Keratinocyte (primary cell): ENCODE data around the gene STX12. TPM values are rescaled to one million over a fixed set of nuclear protein-coding genes. Genes with fewer than 3 reads are reported as not detected.

ENCODE experiments used
- DNase-seq: peaks from one replicate; pipeline ENCODE4 v3.0.0-alpha.2; 2011; ENCODE audit warnings: low read depth, missing footprints, low spot score
- FAIRE-seq: peaks from 2 replicates; lab custom pipeline; 2011; peaks lifted over from hg19 to GRCh38; lab: Jason Lieb, UNC
- H2AFZ ChIP-seq: 2 replicates; pipeline ENCODE4 v1.6.0; 2012; ENCODE audit warnings: low read length, control low read depth, inconsistent platforms; ENCODE audit not compliant: control insufficient read depth
- H3K27ac ChIP-seq: 2 replicates; pipeline ENCODE4 v1.5.1; 2011; ENCODE audit warnings: low read length; ENCODE audit not compliant: control insufficient read depth, insufficient read depth
- H3K27me3 ChIP-seq: 3 replicates; pipeline ENCODE4 v1.6.0; 2011; ENCODE audit warnings: low read length; ENCODE audit not compliant: control insufficient read depth, insufficient read depth; ENCODE audit errors: extremely low read depth
- H3K36me3 ChIP-seq, 2 experiments: 2 replicates in 1 of 2; 3 replicates in 1 of 2; pipeline ENCODE4 v1.5.1; 2011; ENCODE audit warnings: low read length in 2 of 2, mild to moderate bottlenecking in 1 of 2; ENCODE audit not compliant: control insufficient read depth in 2 of 2, insufficient read depth in 2 of 2; ENCODE audit errors: extremely low read depth in 1 of 2
- H3K4me1 ChIP-seq: 3 replicates; pipeline ENCODE4 v1.5.1; 2011; ENCODE audit warnings: low read length; ENCODE audit not compliant: control insufficient read depth, insufficient read depth; ENCODE audit errors: extremely low read depth
- H3K4me2 ChIP-seq: 3 replicates; pipeline ENCODE4 v1.6.0; 2011; ENCODE audit warnings: low read depth, low read length; ENCODE audit not compliant: control insufficient read depth, insufficient read depth; ENCODE audit errors: extremely low read depth
- H3K4me3 ChIP-seq, 3 experiments: fragments of 200-600 bp in 1 of 3; sonication (generic) in 1 of 3; 2 replicates in 2 of 3; 3 replicates in 1 of 3; pipeline ENCODE4 v1.5.1; 2011 to 2016; ENCODE audit warnings: low read length in 3 of 3, mild to moderate bottlenecking in 3 of 3, control low read depth in 2 of 3, inconsistent platforms in 1 of 3, low read depth in 1 of 3, mixed read lengths in 1 of 3, mixed run types in 1 of 3, moderate library complexity in 1 of 3; ENCODE audit not compliant: control insufficient read depth in 2 of 3, insufficient read depth in 2 of 3; ENCODE audit errors: extremely low read depth in 1 of 3
- H3K79me2 ChIP-seq: 2 replicates; pipeline ENCODE4 v1.6.0; 2012; ENCODE audit warnings: low read length; ENCODE audit not compliant: control insufficient read depth, insufficient read depth
- H3K9ac ChIP-seq: 3 replicates; pipeline ENCODE4 v1.6.0; 2011; ENCODE audit warnings: low read length; ENCODE audit not compliant: control insufficient read depth, insufficient read depth; ENCODE audit errors: extremely low read depth
- H3K9me1 ChIP-seq: 3 replicates; pipeline ENCODE4 v1.6.0; 2011; ENCODE audit warnings: low read length; ENCODE audit not compliant: control insufficient read depth, insufficient read depth; ENCODE audit errors: extremely low read depth
- H3K9me3 ChIP-seq: 2 replicates; pipeline ENCODE4 v1.5.1; 2012; ENCODE audit warnings: low read depth, low read length; ENCODE audit not compliant: control insufficient read depth
- H4K20me1 ChIP-seq: 3 replicates; pipeline ENCODE4 v1.6.0; 2011; ENCODE audit warnings: low read length; ENCODE audit not compliant: control insufficient read depth, insufficient read depth; ENCODE audit errors: extremely low read depth
- EZH2 ChIP-seq: IDR thresholded peaks from one replicate; pipeline ENCODE4 v1.6.1; 2012; ENCODE audit warnings: inconsistent platforms, mild to moderate bottlenecking, low read length, moderate library complexity
- dilution Hi-C: fragments of 300-500 bp; cut with MboI; formaldehyde crosslinking; loops from one replicate; pipeline ENCODE4 v1.7.0; 2020; ENCODE audit warnings: low sequenced_read_pairs; ENCODE audit not compliant: extremely low pct_ligation_motif_present
- polyA plus RNA-seq, 5 experiments: library from polyadenylated mRNA; depleted of rRNA in 3 of 5; stranded (reverse) in 3 of 5; stranded (forward) in 1 of 5; unstranded in 1 of 5; fragments of >200 nt; gene quantifications; 1 replicate in 1 of 5; 2 replicates in 3 of 5; 3 replicates in 1 of 5; pipeline versions ENCODE4 v1.2.1 to v1.2.3, GENCODE V29; 2011 to 2012; ENCODE audit warnings: missing spikeins in 2 of 5, low read depth in 1 of 5, low replicate concordance in 1 of 5
- TF ChIP-seq, protein P1 (sequence below), 3 experiments: IDR thresholded peaks in 1 of 3; conservative IDR thresholded peaks in 1 of 3; optimal IDR thresholded peaks in 1 of 3; 2 replicates in 2 of 3; 3 replicates in 1 of 3; pipeline versions ENCODE3 to v1.5.1; 2011; ENCODE audit warnings: low read length in 3 of 3, mild to moderate bottlenecking in 3 of 3, moderate library complexity in 2 of 3, control low read depth in 1 of 3, inconsistent platforms in 1 of 3; ENCODE audit not compliant: insufficient read depth in 2 of 3; ENCODE audit errors: extremely low read depth in 1 of 3

Gene STX12
- polyA plus RNA-seq, 1 donor (not counting 4 experiments of a cell fraction or from before 2014, with no cell fraction given): 29.9 TPM

DNA sequence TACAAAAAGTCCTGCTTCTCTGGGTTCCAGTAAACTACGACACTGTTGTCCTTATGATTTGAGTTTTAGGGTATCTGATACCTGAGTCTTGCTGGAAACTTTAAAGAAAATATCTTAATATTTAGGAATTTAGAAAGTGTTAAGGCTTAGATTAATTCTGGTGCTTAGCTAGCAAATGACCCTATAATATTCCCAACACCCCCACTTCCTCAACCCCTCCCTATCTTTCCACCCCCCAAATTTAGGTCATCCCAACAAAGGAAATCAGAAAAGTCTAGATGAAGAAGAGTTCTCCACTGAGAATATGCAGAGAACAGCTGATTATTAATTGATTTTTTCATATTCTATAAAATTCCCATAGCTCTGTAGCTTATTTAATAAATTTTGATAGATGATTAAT is 11.7 kb downstream of the STX12 start:
- H3K4me3 ChIP-seq: no peak overlapping the region
- H3K9ac ChIP-seq: no peak overlapping the region
- no peaks in the 10 kb centered on the region for H3K9me3 ChIP-seq
- TF ChIP-seq EZH2: no peak
- TF ChIP-seq, protein P1, sequence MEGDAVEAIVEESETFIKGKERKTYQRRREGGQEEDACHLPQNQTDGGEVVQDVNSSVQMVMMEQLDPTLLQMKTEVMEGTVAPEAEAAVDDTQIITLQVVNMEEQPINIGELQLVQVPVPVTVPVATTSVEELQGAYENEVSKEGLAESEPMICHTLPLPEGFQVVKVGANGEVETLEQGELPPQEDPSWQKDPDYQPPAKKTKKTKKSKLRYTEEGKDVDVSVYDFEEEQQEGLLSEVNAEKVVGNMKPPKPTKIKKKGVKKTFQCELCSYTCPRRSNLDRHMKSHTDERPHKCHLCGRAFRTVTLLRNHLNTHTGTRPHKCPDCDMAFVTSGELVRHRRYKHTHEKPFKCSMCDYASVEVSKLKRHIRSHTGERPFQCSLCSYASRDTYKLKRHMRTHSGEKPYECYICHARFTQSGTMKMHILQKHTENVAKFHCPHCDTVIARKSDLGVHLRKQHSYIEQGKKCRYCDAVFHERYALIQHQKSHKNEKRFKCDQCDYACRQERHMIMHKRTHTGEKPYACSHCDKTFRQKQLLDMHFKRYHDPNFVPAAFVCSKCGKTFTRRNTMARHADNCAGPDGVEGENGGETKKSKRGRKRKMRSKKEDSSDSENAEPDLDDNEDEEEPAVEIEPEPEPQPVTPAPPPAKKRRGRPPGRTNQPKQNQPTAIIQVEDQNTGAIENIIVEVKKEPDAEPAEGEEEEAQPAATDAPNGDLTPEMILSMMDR (optimal IDR thresholded peaks at IDR 0.05 in 1 of 3, IDR thresholded peaks at IDR 0.05 in 1 of 3, conservative IDR thresholded peaks at IDR 0.05 in 1 of 3; ENCODE audit: extremely low read depth in 1 of 3, insufficient read depth in 2 of 3, low read length in 3 of 3): no peak
- H3K4me1 ChIP-seq: peaks cover 19% of the 10 kb centered on the region
- H3K79me2 ChIP-seq: peaks cover 27% of the 10 kb centered on the region
- no peaks in the 10 kb centered on the region for H4K20me1 ChIP-seq
- dilution Hi-C loops: no loop called here
- no peaks in the 10 kb centered on the region for H3K9me1 ChIP-seq
- no peak overlapping the region for H2AFZ ChIP-seq
- no peak overlapping the region for H3K27ac ChIP-seq
- peaks cover 2 to 3% of the 10 kb centered on the region in 2 experiments for H3K36me3 ChIP-seq
- H3K4me2 ChIP-seq: no peak overlapping the region
- H3K27me3 ChIP-seq: no peaks in the 10 kb centered on the region
- no peak for FAIRE-seq
- no peak for DNase-seq

DNA sequence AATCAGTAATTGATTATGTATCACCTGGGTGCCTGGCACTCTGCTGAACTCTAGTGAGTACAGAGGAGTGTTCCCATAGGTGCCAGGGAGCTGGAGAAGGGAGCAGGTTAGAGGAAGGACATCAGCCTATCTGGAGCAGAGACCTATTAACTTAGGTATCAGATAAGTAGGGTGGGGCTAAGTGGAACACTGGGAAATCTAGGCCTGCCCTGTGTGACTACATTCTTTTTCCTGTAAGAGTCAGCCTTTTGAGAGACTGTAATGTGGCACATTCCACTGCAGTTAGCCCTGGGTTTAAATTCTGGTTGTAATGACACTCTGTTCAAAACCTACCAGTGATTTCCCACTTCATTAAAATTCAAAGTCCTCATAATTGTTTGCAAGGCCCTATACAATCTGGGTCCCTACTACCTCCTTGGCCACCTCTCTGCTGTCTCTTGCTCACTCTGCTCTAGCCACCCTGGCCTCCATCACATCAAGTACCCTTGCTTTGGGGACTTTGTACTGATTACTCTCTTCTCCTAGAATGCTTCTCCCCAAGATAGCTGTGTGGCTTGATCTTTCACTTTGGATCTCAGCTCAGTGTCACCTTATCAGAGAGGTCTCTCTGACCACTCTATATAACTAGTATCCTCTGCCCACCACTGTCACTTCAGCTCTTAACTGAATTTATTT is 12.9 kb downstream of the STX12 start:
- no peak overlapping the region for H3K9ac ChIP-seq
- H3K79me2 ChIP-seq: peaks cover 26% of the 10 kb centered on the region
- DNase-seq (peak; percentile 25), FAIRE-seq (peak; percentile 94)
- H3K27ac ChIP-seq: no peak overlapping the region
- no peaks in the 10 kb centered on the region for H3K9me1 ChIP-seq
- H3K9me3 ChIP-seq: no peaks in the 10 kb centered on the region
- H3K4me1 ChIP-seq: peaks cover 19% of the 10 kb centered on the region
- no peak overlapping the region for H2AFZ ChIP-seq
- peak overlapping the region; percentile 5 for H3K4me2 ChIP-seq
- H3K27me3 ChIP-seq: no peaks in the 10 kb centered on the region
- peaks cover 2 to 8% of the 10 kb centered on the region in 2 experiments for H3K36me3 ChIP-seq
- no peak overlapping the region for H3K4me3 ChIP-seq
- dilution Hi-C loops: no loop called here
- TF ChIP-seq, protein P1 (optimal IDR thresholded peaks at IDR 0.05 in 1 of 3, IDR thresholded peaks at IDR 0.05 in 1 of 3, conservative IDR thresholded peaks at IDR 0.05 in 1 of 3; ENCODE audit: extremely low read depth in 1 of 3, insufficient read depth in 2 of 3, low read length in 3 of 3): no peak
- no peak for TF ChIP-seq EZH2
- H4K20me1 ChIP-seq: no peaks in the 10 kb centered on the region
